ENCODE measurements around the gene HOXB6.

DNA sequence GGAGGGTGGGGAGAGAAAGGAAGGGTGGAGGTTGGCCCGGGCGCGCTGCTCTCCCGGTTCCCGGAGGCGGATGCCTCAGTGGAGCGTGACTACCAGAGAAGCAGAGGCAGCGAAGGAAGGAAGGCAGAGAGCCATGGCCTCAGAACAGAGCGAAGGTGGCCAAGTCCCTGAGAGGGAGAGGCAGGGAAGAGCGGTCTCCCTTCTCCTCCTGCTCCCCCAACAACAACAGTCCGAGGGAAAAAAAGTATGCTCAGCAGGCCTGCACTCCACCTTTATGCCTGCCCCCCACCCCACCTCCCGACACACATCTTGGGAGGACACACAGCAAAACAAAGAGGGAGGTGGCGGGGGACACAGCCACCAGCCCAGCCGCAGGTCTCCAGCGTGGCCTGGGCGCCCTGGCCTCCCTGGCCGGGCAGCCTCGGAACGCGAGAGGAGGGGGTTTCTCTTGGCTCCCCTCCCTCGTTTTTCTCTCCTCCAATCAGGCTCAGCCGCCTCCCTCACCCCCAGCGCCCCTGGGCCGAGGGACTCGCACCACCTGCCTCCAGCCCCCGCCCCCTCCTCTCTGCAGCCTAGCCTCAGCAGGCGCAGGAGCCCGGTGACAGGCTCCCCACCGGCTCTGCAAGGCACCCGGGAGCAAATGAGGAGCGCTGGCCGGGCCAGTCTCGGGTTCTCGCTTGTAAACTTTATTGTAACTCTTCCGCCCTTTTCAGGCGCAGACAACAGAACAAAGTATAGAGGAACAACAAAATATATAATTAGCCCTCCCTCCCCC lies 7.1 kb upstream of the HOXB6 start:
- TF ChIP-seq, protein P1, sequence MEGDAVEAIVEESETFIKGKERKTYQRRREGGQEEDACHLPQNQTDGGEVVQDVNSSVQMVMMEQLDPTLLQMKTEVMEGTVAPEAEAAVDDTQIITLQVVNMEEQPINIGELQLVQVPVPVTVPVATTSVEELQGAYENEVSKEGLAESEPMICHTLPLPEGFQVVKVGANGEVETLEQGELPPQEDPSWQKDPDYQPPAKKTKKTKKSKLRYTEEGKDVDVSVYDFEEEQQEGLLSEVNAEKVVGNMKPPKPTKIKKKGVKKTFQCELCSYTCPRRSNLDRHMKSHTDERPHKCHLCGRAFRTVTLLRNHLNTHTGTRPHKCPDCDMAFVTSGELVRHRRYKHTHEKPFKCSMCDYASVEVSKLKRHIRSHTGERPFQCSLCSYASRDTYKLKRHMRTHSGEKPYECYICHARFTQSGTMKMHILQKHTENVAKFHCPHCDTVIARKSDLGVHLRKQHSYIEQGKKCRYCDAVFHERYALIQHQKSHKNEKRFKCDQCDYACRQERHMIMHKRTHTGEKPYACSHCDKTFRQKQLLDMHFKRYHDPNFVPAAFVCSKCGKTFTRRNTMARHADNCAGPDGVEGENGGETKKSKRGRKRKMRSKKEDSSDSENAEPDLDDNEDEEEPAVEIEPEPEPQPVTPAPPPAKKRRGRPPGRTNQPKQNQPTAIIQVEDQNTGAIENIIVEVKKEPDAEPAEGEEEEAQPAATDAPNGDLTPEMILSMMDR (IDR thresholded peaks at IDR 0.05) = no peak
- no peak for TF ChIP-seq POLR2A (IDR thresholded peaks at IDR 0.05)

Data from testis (tissue), 2 donors.